GM12891 (cell line): Measurements from ENCODE around the gene MRAS.

ENCODE experiments used
- PAX5 ChIP-seq: IDR thresholded peaks from 2 replicates; pipeline ENCODE4 v1.6.1; 2011; ENCODE audit warnings: low read length, moderate library complexity, mild to moderate bottlenecking; ENCODE audit not compliant: insufficient read depth, severe bottlenecking
- POLR2A ChIP-seq: IDR thresholded peaks from 2 replicates; pipeline ENCODE4 v1.6.1; 2011; ENCODE audit warnings: low read depth, low read length, control low read depth
- POLR2AphosphoS5 ChIP-seq: IDR thresholded peaks from 2 replicates; pipeline ENCODE4 v1.6.1; 2011; ENCODE audit warnings: low read depth, low read length, control low read depth
- SPI1 ChIP-seq: IDR thresholded peaks from 2 replicates; pipeline ENCODE4 v1.6.1; 2011; ENCODE audit warnings: low read depth, low read length, control low read depth
- TAF1 ChIP-seq: IDR thresholded peaks from 2 replicates; pipeline ENCODE4 v1.6.1; 2011; ENCODE audit warnings: low read depth, low read length, control low read depth

- TF ChIP-seq POLR2A = no peak
- TF ChIP-seq POLR2AphosphoS5 = no peak
- no peak for TF ChIP-seq TAF1
- TF ChIP-seq SPI1 = no peak
- TF ChIP-seq PAX5 = no peak
Observed at GRCh38 chr3:138381413-138381901, 33.1 kb downstream of the MRAS start.
